GM19025 (cell line): ENCODE measurements around the gene OR2M4.
"Not testable (repeated sequence)": the region's sequence is repeated elsewhere in the genome, so short reads cannot be mapped to it uniquely, and the experiment has no call there.

Experiments used
- ATAC-seq: cut with Tn5 transposase; IDR thresholded peaks from one replicate; pipeline ENCODE4 v1.9.1; 2021; ENCODE audit warnings: mild to moderate bottlenecking, low read depth, moderate library complexity; ENCODE audit not compliant: unreplicated experiment

Gene OR2M4, protein sequence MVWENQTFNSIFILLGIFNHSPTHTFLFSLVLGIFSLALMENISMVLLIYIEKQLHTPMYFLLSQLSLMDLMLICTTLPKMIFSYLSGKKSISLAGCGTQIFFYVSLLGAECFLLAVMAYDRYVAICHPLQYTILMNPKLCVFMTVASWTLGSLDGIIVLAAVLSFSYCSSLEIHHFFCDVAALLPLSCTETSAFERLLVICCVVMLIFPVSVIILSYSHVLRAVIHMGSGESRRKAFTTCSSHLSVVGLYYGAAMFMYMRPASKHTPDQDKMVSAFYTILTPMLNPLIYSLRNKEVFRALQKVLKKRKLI

DNA sequence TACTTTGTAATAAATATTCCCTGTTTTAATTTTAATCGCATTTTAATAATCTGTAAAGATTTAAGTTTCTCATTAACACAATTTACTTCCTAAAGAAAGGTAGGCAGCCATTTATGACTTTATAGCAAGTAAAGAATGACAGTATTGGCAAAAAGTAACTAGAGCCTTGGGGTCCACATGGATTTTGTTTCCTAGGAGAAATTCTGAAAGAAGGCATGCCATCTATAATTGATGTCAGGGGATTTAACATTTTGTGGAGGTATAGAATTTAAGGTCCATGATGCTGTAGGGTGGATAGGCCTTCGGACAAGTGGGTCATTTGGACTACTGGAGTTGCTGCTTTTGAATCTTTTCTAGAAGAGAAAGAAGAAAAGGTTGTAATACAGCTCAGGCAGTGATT is at the start of gene OR2M4:
Gene OR2M4, plus strand, starts transcription at position 301 of the 400 bp plus-strand sequence. CDS start 7,512 bp downstream, outside the sequence.
- no peak for ATAC-seq

DNA sequence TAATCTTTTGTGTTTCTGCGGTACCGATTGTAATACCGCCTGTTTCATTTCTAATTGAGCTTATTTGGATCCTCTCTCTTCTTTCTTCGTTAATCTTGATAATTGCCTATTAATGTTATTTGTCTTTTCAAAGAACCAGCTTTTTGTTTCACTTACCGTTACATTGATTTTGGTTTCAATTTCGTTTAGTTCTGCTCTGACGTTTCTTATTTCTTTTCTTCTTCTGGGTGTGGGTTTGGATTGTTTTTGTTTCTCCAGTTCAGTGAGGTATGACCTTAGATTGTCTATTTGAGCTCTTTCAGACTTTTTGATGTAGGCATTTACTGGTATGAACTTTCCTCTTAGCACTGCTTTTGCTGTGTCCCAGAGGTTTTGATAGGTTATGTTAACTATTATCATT is 47.2 kb upstream of the OR2M4 start:
- no peak for ATAC-seq

DNA sequence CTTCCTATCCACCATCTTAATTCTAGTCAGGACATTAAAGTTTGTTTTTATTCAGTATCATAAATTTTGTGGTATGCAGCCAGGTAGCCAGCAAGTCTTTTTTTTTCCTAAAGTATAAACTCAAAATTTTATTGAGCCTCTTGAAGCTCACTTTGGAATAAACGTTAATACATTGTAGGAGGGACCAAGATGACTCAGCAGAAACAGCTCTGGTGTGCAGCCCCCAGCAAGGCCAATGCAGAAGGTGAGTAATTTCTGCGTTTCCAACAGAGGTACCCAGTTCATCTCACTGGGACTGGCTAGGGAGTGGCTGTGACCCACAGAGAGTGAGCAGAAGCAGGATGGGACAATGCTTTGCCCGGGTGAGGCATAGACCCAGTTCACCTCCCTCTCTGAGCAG is 43.9 kb upstream of the OR2M4 start:
- no peak for ATAC-seq

DNA sequence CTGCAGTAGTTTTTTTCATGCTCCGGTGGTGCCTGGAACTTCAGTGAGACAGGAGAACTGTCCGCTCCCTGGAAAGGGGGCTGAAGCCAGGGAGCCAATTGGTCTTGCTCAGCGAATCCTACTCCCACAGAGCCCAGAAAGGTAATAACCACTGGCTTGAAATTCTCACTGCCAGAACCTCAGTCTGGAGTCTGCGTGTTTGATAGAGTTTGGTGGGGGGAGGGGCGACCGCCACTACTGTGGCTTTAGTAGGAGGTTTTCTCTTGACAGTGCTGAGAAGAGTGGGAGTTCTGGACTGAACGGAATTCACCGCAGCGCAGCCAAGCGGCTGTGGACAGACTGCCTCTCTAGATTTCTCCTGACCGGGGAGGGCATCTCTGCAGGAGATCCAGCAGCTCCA is 42.2 kb upstream of the OR2M4 start:
- no peak for ATAC-seq

DNA sequence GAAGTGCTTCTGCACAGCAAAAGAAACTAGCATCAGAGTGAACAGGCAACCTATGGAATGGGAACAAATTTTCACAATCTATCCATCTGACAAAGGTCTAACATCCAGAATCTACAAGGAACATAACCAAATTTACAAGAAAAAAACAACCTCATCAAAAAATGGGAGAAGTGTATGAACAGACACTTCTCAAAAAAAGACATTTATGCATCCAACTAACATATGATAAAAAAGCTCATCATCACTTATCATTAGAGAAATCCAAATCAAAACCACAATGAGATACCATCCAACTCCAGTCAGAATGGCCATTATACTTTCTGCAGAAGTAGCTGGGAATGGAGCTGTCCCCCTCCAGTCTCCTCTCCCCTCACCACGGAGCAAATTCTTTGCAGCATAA is 37.1 kb upstream of the OR2M4 start:
- no peak for ATAC-seq

DNA sequence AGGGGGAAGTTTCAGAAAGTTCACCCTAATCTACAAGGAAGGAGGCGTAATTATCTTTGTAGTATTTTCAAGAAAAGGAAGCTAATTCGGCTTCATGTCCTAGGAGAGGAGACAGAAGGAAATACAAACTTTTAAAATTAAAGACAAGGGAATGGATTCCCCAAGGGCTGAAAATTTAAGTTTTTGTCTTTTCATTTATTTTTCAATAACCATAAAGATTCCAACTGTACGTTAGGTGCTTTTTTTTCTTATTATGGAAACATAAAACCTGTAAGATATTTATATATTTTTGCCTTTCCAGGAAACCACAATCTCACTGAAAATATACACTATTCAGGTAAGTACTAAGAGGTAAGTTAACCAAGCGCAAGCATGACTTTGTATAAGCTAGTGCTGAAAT is 34.3 kb upstream of the OR2M4 start, which contains the start of gene OR2M3:
Gene OR2M3, plus strand, starts transcription at position 301 of the 400 bp plus-strand sequence. CDS start 5,803 bp downstream, outside the sequence.
- ATAC-seq: no peak

DNA sequence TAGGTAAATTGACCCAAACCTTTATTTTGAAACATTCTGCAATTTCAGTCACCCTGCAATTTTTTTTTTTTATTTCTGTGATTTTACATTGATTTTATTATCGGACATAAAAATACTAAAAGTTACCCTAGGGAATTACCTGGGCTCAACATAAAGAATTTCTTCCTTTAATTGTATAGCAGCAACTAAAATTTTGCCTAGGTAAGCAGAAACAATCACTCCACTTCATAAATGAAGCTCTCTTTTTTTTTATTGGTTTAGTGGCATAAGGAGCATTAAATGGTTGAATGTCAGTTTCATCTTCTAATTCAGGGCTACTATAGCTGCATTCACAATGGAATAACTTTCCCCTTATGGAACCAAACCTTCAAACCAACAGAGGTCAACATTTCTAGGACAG is 15.3 kb upstream of the OR2M4 start:
- ATAC-seq: no peak

DNA sequence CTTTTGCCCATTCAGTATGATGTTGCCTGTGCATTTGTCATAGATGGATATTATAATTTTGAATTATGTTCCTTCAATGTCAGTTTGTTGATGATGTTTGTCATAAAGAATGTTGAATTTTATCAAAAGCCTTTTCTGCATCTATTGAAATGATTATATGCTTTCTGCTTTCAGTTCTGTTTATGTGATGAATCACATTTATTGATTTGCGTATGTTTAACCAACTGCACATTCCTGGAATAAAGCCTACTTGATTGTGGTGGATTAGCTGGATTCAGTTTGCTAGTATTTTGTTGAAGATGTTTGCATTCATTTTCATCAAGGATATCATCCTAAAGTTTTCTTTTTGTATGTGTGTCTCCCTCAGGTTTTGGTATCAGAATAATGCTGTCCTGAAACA is 5.7 kb upstream of the OR2M4 start:
- no peak for ATAC-seq

DNA sequence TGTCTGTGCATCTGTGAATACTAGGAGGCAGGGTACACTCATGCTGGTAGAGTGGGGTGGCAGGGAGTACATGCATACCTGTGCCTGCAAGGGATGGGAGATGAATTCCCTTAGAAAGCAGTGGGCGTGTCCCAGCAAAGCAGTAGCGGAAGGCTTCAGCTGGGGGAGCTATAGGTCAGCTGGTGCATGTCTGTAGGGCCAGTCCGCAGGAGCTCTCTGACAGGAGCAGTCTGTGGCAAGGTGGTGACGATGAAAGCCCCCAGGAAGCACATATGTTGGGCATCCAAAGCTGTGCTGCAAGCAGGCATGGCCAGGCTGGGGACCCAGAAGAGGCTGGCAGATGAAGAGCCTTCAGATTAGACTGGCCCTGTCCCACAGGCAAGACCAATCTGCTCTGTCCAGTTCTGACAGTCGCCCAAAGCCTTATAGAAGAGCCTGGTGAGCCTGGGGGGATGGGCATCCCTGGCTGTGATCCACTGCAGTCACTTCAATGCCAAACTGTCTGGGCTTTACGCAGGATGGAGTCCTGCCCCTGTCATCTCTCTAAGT is 1.8 kb upstream of the OR2M4 start:
- ATAC-seq: no peak

DNA sequence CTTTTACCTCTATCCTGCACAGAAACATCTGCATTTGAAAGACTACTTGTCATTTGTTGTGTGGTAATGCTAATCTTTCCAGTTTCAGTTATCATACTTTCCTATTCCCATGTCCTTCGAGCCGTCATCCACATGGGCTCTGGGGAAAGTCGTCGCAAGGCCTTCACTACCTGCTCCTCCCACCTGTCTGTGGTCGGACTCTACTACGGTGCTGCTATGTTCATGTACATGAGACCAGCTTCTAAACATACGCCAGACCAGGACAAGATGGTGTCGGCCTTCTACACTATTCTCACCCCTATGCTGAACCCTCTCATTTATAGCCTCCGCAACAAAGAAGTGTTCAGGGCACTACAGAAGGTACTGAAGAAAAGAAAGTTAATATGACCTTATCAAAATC is 8.3 kb downstream of the OR2M4 start:
- ATAC-seq: no peak

DNA sequence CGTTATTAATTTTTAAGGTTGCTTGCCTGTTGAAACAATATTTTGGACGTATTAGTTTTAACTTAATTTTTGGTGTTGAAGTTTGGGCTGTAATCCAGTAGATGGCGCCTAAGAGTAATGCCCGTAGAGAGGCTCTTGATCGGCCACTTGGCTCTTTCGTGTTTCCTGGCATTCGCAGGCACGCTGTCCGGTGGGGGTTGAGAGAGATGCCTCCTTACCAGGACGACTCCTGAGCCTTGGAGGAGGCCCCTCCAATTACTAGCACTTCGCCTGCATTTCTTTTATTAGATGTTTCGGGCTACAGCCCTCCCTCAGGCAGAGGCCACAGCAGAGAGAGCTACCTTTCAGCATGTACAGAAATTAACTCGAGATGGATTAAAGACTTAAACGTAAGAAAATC is 12.0 kb downstream of the OR2M4 start:
- peak; percentile 59 for ATAC-seq

DNA sequence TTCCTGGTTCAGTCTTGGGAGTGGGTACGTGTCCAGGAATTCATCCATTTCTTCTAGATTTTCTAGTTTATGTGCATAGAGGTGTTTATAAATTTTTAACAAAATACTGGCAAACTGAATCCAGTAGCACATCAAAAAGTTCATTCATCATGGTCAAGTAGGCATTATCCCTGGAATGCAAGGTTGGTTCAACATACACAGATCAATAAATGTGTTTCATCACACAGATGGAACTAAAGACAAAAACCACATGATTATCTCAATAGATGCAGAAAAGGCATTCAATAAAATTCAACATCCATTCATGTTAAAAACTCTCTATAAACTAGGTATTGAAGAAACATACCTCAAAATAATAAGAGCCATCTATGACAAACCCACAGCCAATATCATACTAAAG is 28.1 kb downstream of the OR2M4 start:
- not testable (repeated sequence) for ATAC-seq

DNA sequence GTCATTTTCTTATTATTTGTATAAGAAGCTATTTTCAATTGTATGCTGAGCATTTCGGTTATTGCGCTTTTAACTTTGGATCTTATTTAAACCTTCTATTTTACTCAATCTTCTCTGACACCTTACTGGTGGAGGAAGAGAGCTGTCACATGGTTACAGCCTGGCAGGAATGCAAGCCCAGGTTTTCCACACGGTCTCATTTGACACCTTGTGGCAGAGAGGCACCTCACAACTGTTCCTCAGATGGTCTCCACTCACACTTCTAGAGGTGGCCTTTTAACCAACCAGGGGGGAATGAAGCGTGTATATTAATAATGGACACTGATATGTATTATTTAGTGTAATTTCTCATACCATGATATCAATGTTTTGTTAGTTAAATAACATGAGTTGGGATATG is 37.0 kb downstream of the OR2M4 start:
- ATAC-seq: no peak

DNA sequence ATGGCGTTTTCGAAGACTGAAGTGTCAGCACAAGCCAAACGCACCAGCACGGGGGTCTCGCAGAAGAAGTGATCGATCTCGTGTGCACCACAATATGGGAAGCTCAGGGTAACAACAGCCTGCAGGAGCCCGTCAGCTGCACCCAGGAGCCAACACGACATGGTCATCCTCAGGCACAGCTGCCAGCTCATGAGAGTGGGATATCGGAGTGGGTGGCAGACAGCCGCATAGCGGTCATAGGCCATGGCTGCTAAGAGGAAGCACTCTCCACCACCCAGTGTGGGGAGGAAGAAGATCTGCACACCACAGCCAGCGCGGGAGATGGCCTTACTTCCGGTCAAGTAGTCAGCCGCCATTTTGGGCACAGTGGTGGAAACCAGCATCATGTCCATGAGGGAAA is 42.0 kb downstream of the OR2M4 start:
- not testable (repeated sequence) for ATAC-seq

DNA sequence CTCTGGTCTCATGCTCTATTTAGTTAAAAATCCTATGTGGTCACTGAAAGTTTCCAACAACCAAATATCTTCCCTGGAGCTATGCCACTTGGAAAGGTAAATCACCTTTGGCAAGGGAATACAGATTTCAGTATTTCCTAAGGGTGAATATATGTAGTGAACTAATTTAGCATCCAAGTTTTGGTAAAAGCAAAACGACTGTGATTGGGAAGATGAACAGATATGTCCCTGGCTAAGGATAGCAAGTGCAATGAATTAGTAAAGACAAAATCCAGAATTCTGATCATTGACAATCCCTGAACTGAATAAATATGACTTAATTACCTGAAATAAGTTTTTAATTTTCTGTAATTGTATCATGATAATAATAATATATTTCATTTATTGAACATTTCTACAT is 46.7 kb downstream of the OR2M4 start, which contains the start of gene OR2T33:
Gene OR2T33, minus strand, starts transcription at position 101 of the 400 bp plus-strand sequence. CDS start 4,162 bp downstream, outside the sequence.
- no peak for ATAC-seq

DNA sequence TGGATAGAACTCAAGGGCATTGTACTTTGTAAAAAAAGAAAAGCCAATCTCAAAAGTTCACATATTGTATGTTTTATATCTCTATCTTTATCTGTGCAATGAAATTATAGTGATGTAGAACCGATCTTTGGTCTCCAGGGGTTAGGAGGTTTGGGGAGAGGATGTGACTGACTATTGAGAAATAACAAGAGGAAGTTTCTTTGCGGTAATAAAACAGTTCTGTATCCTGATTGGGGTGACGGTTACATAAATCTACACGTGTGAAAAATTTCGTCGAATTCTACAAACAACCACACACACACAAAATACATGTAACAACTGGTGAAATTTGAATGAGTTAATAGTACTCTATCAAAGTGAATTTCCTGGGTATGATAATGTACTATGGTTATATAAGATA is 57.2 kb downstream of the OR2M4 start:
- no peak for ATAC-seq
